ENCODE measurements around the gene SLC26A3. TPM values are rescaled to one million over a fixed set of nuclear protein-coding genes. Genes with fewer than 3 reads are reported as not detected.

Gene SLC26A3
- total RNA-seq, 2 experiments from 2014 or later, result not detected

- H3K4me3 Mint-ChIP-seq, result no peak overlapping the region
- no peaks in the 10 kb centered on the region for H3K4me1 Mint-ChIP-seq (ENCODE audit: low read depth)
- no peak overlapping the region for H3K27ac Mint-ChIP-seq
- H3K9me3 Mint-ChIP-seq, result no peaks in the 10 kb centered on the region
- intact Hi-C loops (cut with micrococcal nuclease), result loop anchor here (5.0 kb wide), 1 partner anchor 781 kb away; no protein-coding TSS in a partner anchor
- no peaks in the 10 kb centered on the region for H3K36me3 Mint-ChIP-seq (ENCODE audit: low read depth)
- CTCF ChIA-PET, result interaction anchor here (0.6 to 2.6 kb wide), 8 partner anchors 147 to 576 kb away, joined by 3 to 10 read pairs (median 4); no protein-coding TSS in a partner anchor
- no peak for DNase-seq
- peaks cover 26% of the 10 kb centered on the region for H3K27me3 Mint-ChIP-seq (ENCODE audit: low read depth)
These were observed 74.7 kb downstream of the SLC26A3 start for GRCh38 chr7:107728276-107728675.

GRCh38 chr7:107726356-107727130 lies 76.5 kb downstream of the SLC26A3 start:
- Mint-ChIP-seq H3K27ac (no peak overlapping the region), H3K4me1 (ENCODE audit: low read depth) (no peaks in the 10 kb centered on the region), H3K9me3 (no peaks in the 10 kb centered on the region), H3K4me3 (no peak overlapping the region), H3K27me3 (ENCODE audit: low read depth) (peaks cover 26% of the 10 kb centered on the region), H3K36me3 (ENCODE audit: low read depth) (no peaks in the 10 kb centered on the region)
- CTCF ChIA-PET, result interaction anchor here (0.6 to 2.6 kb wide), 5 partner anchors 65 to 263 kb away, joined by 3 to 10 read pairs (median 5); partner anchors contain the start of gene SLC26A4
- DNase-seq, result no peak
- intact Hi-C loops (cut with micrococcal nuclease), result loop anchor here (5.0 kb wide), 1 partner anchor 779 kb away; no protein-coding TSS in a partner anchor

- no peak overlapping the region for H3K27ac Mint-ChIP-seq
These were observed 77.8 kb downstream of the SLC26A3 start for GRCh38 chr7:107725138-107725740.

GRCh38 chr7:107723255-107723654 lies 79.8 kb downstream of the SLC26A3 start:
- H3K36me3 Mint-ChIP-seq (ENCODE audit: low read depth), result no peaks in the 10 kb centered on the region
- no peaks in the 10 kb centered on the region for H3K9me3 Mint-ChIP-seq
- H3K27me3 Mint-ChIP-seq (ENCODE audit: low read depth), result peaks cover 17% of the 10 kb centered on the region
- H3K27ac Mint-ChIP-seq, result no peak overlapping the region
- intact Hi-C loops (cut with micrococcal nuclease), result no loop called here
- H3K4me1 Mint-ChIP-seq (ENCODE audit: low read depth), result no peaks in the 10 kb centered on the region
- DNase-seq, result no peak
- CTCF ChIA-PET, result interaction anchor here (0.6 to 2.2 kb wide), 8 partner anchors 10 to 902 kb away, joined by 3 to 9 read pairs (median 3); no protein-coding TSS in a partner anchor
- H3K4me3 Mint-ChIP-seq, result no peak overlapping the region

More at GRCh38 chr7:107725138-107725740, 77.8 kb downstream of the SLC26A3 start:
- H3K4me3 Mint-ChIP-seq, result no peak overlapping the region
- intact Hi-C loops (cut with micrococcal nuclease), result loop anchor here (1.0 to 5.0 kb wide), 6 partner anchors 145 to 932 kb away; partner anchors contain the start of gene BCAP29
- no peaks in the 10 kb centered on the region for H3K36me3 Mint-ChIP-seq (ENCODE audit: low read depth)
- no peaks in the 10 kb centered on the region for H3K9me3 Mint-ChIP-seq
- peaks cover 26% of the 10 kb centered on the region for H3K27me3 Mint-ChIP-seq (ENCODE audit: low read depth)
- H3K4me1 Mint-ChIP-seq (ENCODE audit: low read depth), result no peaks in the 10 kb centered on the region
- DNase-seq, result peak; percentile 75
- CTCF ChIA-PET, result interaction anchor here (0.6 to 1.4 kb wide), 7 partner anchors 13 to 531 kb away, joined by 3 to 6 read pairs (median 3); no protein-coding TSS in a partner anchor

- DNase-seq, result no peak
- CTCF ChIA-PET, result no interaction called here
- H3K36me3 Mint-ChIP-seq (ENCODE audit: low read depth), result no peaks in the 10 kb centered on the region
- H3K27me3 Mint-ChIP-seq (ENCODE audit: low read depth), result peaks cover 1% of the 10 kb centered on the region
- H3K27ac Mint-ChIP-seq, result no peak overlapping the region
- no peaks in the 10 kb centered on the region for H3K4me1 Mint-ChIP-seq (ENCODE audit: low read depth)
- H3K4me3 Mint-ChIP-seq, result no peak overlapping the region
- H3K9me3 Mint-ChIP-seq, result no peaks in the 10 kb centered on the region
- intact Hi-C loops (cut with micrococcal nuclease), result no loop called here
These were observed 81.7 kb downstream of the SLC26A3 start for GRCh38 chr7:107721286-107721685.

- DNase-seq, result no peak
- intact Hi-C loops (cut with micrococcal nuclease), result no loop called here
- H3K27me3 Mint-ChIP-seq (ENCODE audit: low read depth), result no peaks in the 10 kb centered on the region
- no peak overlapping the region for H3K4me3 Mint-ChIP-seq
- H3K27ac Mint-ChIP-seq, result no peak overlapping the region
- H3K4me1 Mint-ChIP-seq (ENCODE audit: low read depth), result no peaks in the 10 kb centered on the region
- no peaks in the 10 kb centered on the region for H3K9me3 Mint-ChIP-seq
- CTCF ChIA-PET, result interaction anchor here (0.8 kb wide), 1 partner anchor 256 kb away, joined by 3 read pairs; no protein-coding TSS in a partner anchor
- no peaks in the 10 kb centered on the region for H3K36me3 Mint-ChIP-seq (ENCODE audit: low read depth)
These were observed 84.4 kb downstream of the SLC26A3 start for GRCh38 chr7:107718456-107719193.

GRCh38 chr7:107715531-107715930 lies 87.5 kb downstream of the SLC26A3 start:
- Mint-ChIP-seq H3K9me3 (no peaks in the 10 kb centered on the region), H3K4me1 (ENCODE audit: low read depth) (no peaks in the 10 kb centered on the region), H3K27ac (no peak overlapping the region), H3K36me3 (ENCODE audit: low read depth) (no peaks in the 10 kb centered on the region), H3K4me3 (no peak overlapping the region), H3K27me3 (ENCODE audit: low read depth) (no peaks in the 10 kb centered on the region)
- DNase-seq, result no peak
- CTCF ChIA-PET, result no interaction called here
- intact Hi-C loops (cut with micrococcal nuclease), result no loop called here

Other genes starting within 250 kb of the SLC26A3 start
- 10 to 100 TPM; 52.0 to 62.8 TPM for gene COG5, start 239.3 kb downstream of the SLC26A3 start, total RNA-seq
- gene DUS4L, start 239.3 kb downstream of the SLC26A3 start, total RNA-seq, result 10 to 100 TPM; 10.8 to 12.3 TPM
- gene BCAP29, start 223.0 kb downstream of the SLC26A3 start, total RNA-seq, result 10 to 100 TPM; 18.9 to 21.0 TPM
- gene SLC26A4, start 142.4 kb downstream of the SLC26A3 start, total RNA-seq, result 1 to 10 TPM in 1 of 2 experiments, under 1 TPM in 1; 0.74 to 1.3 TPM
- gene CBLL1, start 59.1 kb downstream of the SLC26A3 start, total RNA-seq, result 10 to 100 TPM; 31.6 to 32.1 TPM
- 10 to 100 TPM; 92.6 to 96.8 TPM for gene DLD, start 88.0 kb upstream of the SLC26A3 start, total RNA-seq
- under 1 TPM in 1 of 2 experiments, not detected in 1; 0.14 TPM for gene LAMB1, start 199.9 kb upstream of the SLC26A3 start, total RNA-seq

Data from activated naive CD4-positive, alpha-beta T cell treated with anti-CD3 and anti-CD28 coated beads for 36 hours (primary cell).